ACC112 (cell line): ENCODE results near the gene TBX20.
A peak's percentile ranks its signal among the peaks of the same experiment; 100 is the strongest.
"Not testable (repeated sequence)": the region's sequence is repeated elsewhere in the genome, so short reads cannot be mapped to it uniquely, and the experiment has no call there.

Experiments
- H2AFZ ChIP-seq: fragments of 200-600 bp; sonication (generic); one replicate; pipeline ENCODE4 v1.6.0; 2017; ENCODE audit warnings: antibody characterized with exemption, low read length; ENCODE audit not compliant: unreplicated experiment
- H3K27ac ChIP-seq: fragments of 200-600 bp; sonication (generic); 2 replicates; pipeline ENCODE4 v1.5.1; 2014; ENCODE audit warnings: low read depth, mild to moderate bottlenecking, antibody characterized with exemption, low read length, moderate library complexity
- H3K27me3 ChIP-seq: fragments of 200-600 bp; sonication (generic); 2 replicates; pipeline ENCODE4 v1.6.1; 2014; ENCODE audit warnings: mild to moderate bottlenecking, antibody characterized with exemption, low read length, moderate library complexity, mixed read lengths; ENCODE audit not compliant: insufficient read depth
- H3K36me3 ChIP-seq: fragments of 200-600 bp; sonication (generic); 2 replicates; pipeline ENCODE4 v1.6.1; 2016; ENCODE audit warnings: mild to moderate bottlenecking, antibody characterized with exemption, low read length, moderate library complexity, mixed read lengths; ENCODE audit not compliant: insufficient read depth
- H3K4me1 ChIP-seq: fragments of 200-600 bp; sonication (generic); one replicate; pipeline ENCODE4 v1.6.1; 2016; ENCODE audit warnings: low read length, mixed read lengths; ENCODE audit not compliant: insufficient read depth, unreplicated experiment, control insufficient read depth
- H3K4me3 ChIP-seq: fragments of 200-600 bp; sonication (generic); 2 replicates; pipeline ENCODE4 v1.5.1; 2014; ENCODE audit warnings: mild to moderate bottlenecking, low read depth, low read length
- H3K79me2 ChIP-seq: fragments of 200-600 bp; sonication (generic); one replicate; pipeline ENCODE4 v1.6.0; 2016; ENCODE audit warnings: low read length; ENCODE audit not compliant: control insufficient read depth, unreplicated experiment, insufficient read depth

The TBX20 gene

DNA sequence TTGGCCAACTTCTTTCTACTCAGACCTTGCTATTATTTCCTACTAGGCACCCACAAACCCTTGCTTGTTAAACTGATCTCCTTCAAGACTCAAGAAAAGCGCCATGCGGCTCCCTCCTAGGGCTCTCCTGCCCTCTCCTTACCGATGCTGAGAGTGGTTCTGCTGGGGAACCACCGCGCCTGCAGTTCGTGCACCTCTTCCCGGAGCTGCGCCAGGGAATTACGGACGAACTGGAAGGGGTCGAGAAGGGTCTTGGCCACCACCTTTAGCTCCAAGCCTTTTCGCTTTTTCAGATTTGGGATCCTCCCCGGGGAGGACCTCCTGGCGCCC, 68.4 kb downstream of the TBX20 start:
- not testable (repeated sequence) for H3K4me1 ChIP-seq, H3K36me3 ChIP-seq, H2AFZ ChIP-seq, H3K27ac ChIP-seq, H3K79me2 ChIP-seq
- H3K27me3 ChIP-seq = peaks cover 20% of the 10 kb centered on the region
- peak overlapping the region; percentile 76 for H3K4me3 ChIP-seq

DNA sequence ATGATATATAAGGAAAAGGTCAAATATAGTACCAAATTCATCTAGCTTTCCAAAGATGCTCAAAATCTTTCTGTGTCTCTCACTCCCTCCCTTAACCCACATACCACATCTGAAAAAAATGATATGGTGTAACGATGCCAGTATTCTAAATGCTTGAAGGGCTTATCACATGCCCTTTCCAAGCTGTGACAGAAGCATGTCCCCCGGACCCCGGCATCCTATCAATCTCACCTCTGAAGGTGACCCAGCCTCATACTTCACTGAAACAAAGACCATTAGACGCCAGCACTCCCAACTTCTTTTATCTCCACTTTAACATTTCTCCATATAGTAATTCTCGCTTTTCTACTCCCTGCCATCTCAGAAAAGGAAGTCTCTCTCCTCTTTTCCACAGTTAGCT, 68.9 kb downstream of the TBX20 start:
- peak overlapping the region; percentile 76 for H3K4me3 ChIP-seq
- H3K36me3 ChIP-seq, H3K79me2 ChIP-seq, H3K4me1 ChIP-seq, H3K27ac ChIP-seq, H2AFZ ChIP-seq: not testable (repeated sequence)
- peaks cover 20% of the 10 kb centered on the region for H3K27me3 ChIP-seq

- not testable (repeated sequence) for H3K27ac ChIP-seq, H3K4me1 ChIP-seq, H2AFZ ChIP-seq, H3K36me3 ChIP-seq, H3K79me2 ChIP-seq
- peaks cover 20% of the 10 kb centered on the region for H3K27me3 ChIP-seq
- peak overlapping the region; percentile 33; the same call in 1 of the 2 replicates for H3K4me3 ChIP-seq
Observed at GRCh38 chr7:35183873-35184503, 69.9 kb downstream of the TBX20 start.

- H3K27me3 ChIP-seq, H2AFZ ChIP-seq, H3K36me3 ChIP-seq, H3K4me3 ChIP-seq, H3K79me2 ChIP-seq, H3K4me1 ChIP-seq, H3K27ac ChIP-seq: not testable (repeated sequence)
Observed at GRCh38 chr7:35180665-35181064, 73.2 kb downstream of the TBX20 start.

GRCh38 chr7:35173176-35173575, 80.7 kb downstream of the TBX20 start:
- not testable (repeated sequence) for H3K27me3 ChIP-seq, H3K36me3 ChIP-seq, H3K79me2 ChIP-seq, H3K27ac ChIP-seq, H3K4me1 ChIP-seq, H3K4me3 ChIP-seq, H2AFZ ChIP-seq

DNA sequence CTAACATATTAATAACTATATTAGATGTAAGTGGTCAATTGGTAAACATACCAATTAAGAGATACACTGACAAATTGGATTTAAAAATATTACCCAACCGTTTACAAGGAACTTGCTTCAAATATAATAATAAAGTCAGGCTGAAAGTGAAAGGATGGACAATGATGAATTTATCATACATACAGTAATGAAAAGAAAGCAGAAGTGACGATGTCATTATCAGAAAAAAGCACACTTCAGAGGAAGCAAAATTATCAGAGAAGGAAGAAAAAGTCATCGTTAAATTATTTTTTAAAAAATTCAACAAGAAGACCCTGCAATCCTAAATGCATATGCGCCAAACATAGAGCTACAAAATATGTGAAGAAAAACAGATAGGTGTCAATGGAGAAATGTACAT, 81.8 kb downstream of the TBX20 start:
- H3K4me3 ChIP-seq, H3K36me3 ChIP-seq, H3K27ac ChIP-seq: not testable (repeated sequence)

DNA sequence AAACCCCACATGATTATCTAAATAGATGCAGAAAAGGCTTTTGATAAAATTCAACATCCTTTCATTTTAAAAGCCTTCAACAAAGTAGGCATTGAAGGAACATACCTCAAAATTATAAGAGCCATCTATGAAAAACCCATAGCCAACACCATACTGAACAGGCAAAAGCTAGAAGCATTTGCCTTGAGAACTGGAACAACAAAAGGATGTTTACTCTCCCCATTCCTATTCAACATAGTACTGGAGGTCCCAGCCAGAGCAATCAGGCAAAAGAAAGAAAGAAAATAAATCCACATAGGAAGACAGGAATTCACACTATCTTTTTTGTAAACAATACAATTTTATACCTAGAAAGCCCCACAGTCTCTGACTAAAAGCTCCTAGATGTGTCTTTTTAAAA, 86.2 kb downstream of the TBX20 start:
- H3K27me3 ChIP-seq, H2AFZ ChIP-seq, H3K79me2 ChIP-seq, H3K4me3 ChIP-seq, H3K4me1 ChIP-seq, H3K36me3 ChIP-seq, H3K27ac ChIP-seq: not testable (repeated sequence)

More for the DNA sequence above, 81.8 kb downstream of the TBX20 start:
- H3K79me2 ChIP-seq, H3K4me1 ChIP-seq, H2AFZ ChIP-seq, H3K27me3 ChIP-seq: not testable (repeated sequence)

GRCh38 chr7:35167158-35167557, 86.7 kb downstream of the TBX20 start:
- not testable (repeated sequence) for H3K4me3 ChIP-seq, H3K36me3 ChIP-seq, H3K4me1 ChIP-seq, H3K27me3 ChIP-seq, H3K79me2 ChIP-seq, H2AFZ ChIP-seq, H3K27ac ChIP-seq

GRCh38 chr7:35161059-35161740, 92.7 kb downstream of the TBX20 start:
- H3K4me3 ChIP-seq, H2AFZ ChIP-seq, H3K4me1 ChIP-seq, H3K79me2 ChIP-seq, H3K36me3 ChIP-seq, H3K27me3 ChIP-seq, H3K27ac ChIP-seq: not testable (repeated sequence)
